SK-N-SH treated with all-trans-retinoic acid at 6 μM for 48 hours (cell line): Measurements from ENCODE around the gene CTIF.

Source experiments
- ATAC-seq: fragments of 200-7000 bp; cut with Tn5 transposase; 3 replicates; pipeline ENCODE4 v1.9.1; 2020; ENCODE audit warnings: mild to moderate bottlenecking, moderate library complexity
- ARNTL ChIP-seq: fragments of 450-650 bp; formaldehyde crosslinking; IDR thresholded peaks from 2 replicates; pipeline ENCODE4 v1.5.0; 2020; ENCODE audit warnings: low read depth, mild to moderate bottlenecking, moderate library complexity, borderline replicate concordance
- CREB5 ChIP-seq: fragments of 250-450 bp; sonication (Bioruptor Pico); IDR thresholded peaks from 2 replicates; pipeline ENCODE4 v1.5.1; 2020; ENCODE audit warnings: low read depth, mild to moderate bottlenecking, moderate library complexity
- CSDC2 ChIP-seq: fragments of 250-450 bp; sonication (Bioruptor Pico); IDR thresholded peaks from 2 replicates; pipeline ENCODE4 v1.5.0; 2020; ENCODE audit warnings: mild to moderate bottlenecking, moderate library complexity
- CSRNP3 ChIP-seq: fragments of 250-450 bp; sonication (Bioruptor Pico); IDR thresholded peaks from 2 replicates; pipeline ENCODE4 v1.5.1; 2021; ENCODE audit warnings: mild to moderate bottlenecking, moderate library complexity
- GLIS3 ChIP-seq: fragments of 250-450 bp; sonication (Bioruptor Pico); IDR thresholded peaks from 2 replicates; pipeline ENCODE4 v1.5.0; 2020; ENCODE audit warnings: mild to moderate bottlenecking, moderate library complexity
- ISL1 ChIP-seq: fragments of 250-450 bp; sonication (Bioruptor Pico); IDR thresholded peaks from 2 replicates; pipeline ENCODE4 v2.1.2; 2022; ENCODE audit warnings: mild to moderate bottlenecking, moderate library complexity
- OSR1 ChIP-seq: fragments of 250-450 bp; sonication (Bioruptor Pico); IDR thresholded peaks from 2 replicates; pipeline ENCODE4 v1.8.0; 2022; ENCODE audit warnings: moderate library complexity, mild to moderate bottlenecking, inconsistent platforms
- POU6F1 ChIP-seq: fragments of 250-450 bp; sonication (Bioruptor Pico); IDR thresholded peaks from 2 replicates; pipeline ENCODE4 v1.8.0; 2021; ENCODE audit warnings: low read depth, mild to moderate bottlenecking, moderate library complexity, borderline replicate concordance
- RARB ChIP-seq: fragments of 250-450 bp; sonication (Bioruptor Pico); IDR thresholded peaks from 2 replicates; pipeline ENCODE4 v1.8.0; 2021; ENCODE audit warnings: mild to moderate bottlenecking, moderate library complexity
- SNAI2 ChIP-seq: fragments of 250-450 bp; sonication (Bioruptor Pico); IDR thresholded peaks from 2 replicates; pipeline ENCODE4 v1.5.0; 2020; ENCODE audit warnings: mild to moderate bottlenecking, moderate library complexity
- TCF4 ChIP-seq: fragments of 250-450 bp; sonication (Bioruptor Pico); IDR thresholded peaks from 2 replicates; pipeline ENCODE4 v1.8.0; 2021; ENCODE audit warnings: mild to moderate bottlenecking, moderate library complexity, borderline replicate concordance
- TOX ChIP-seq: fragments of 250-450 bp; sonication (Bioruptor Pico); IDR thresholded peaks from 2 replicates; pipeline ENCODE4 v1.8.0; 2021; ENCODE audit warnings: mild to moderate bottlenecking, moderate library complexity, borderline replicate concordance
- TSHZ2 ChIP-seq: fragments of 250-450 bp; sonication (Bioruptor Pico); IDR thresholded peaks from 2 replicates; pipeline ENCODE4 v1.5.0; 2020; ENCODE audit warnings: mild to moderate bottlenecking, moderate library complexity
- ZC3H10 ChIP-seq: fragments of 250-450 bp; sonication (Bioruptor Pico); IDR thresholded peaks from 2 replicates; pipeline ENCODE4 v1.5.1; 2021; ENCODE audit warnings: mild to moderate bottlenecking, moderate library complexity
- ZFP3 ChIP-seq: fragments of 250-450 bp; sonication (Bioruptor Pico); IDR thresholded peaks from 2 replicates; pipeline ENCODE4 v1.5.0; 2020; ENCODE audit warnings: mild to moderate bottlenecking, moderate library complexity
- ZFP30 ChIP-seq: fragments of 450-650 bp; formaldehyde crosslinking; IDR thresholded peaks from 2 replicates; pipeline ENCODE4 v1.5.0; 2022; ENCODE audit warnings: mild to moderate bottlenecking, moderate library complexity
- ZNF565 ChIP-seq: fragments of 450-650 bp; formaldehyde crosslinking; conservative IDR thresholded peaks from 2 replicates; pipeline ENCODE4 v1.5.0; 2020; ENCODE audit warnings: low read depth, mild to moderate bottlenecking, moderate library complexity
- ZNF70 ChIP-seq: fragments of 450-650 bp; formaldehyde crosslinking; IDR thresholded peaks from 2 replicates; pipeline ENCODE4 v1.5.0; 2020; ENCODE audit warnings: mild to moderate bottlenecking, moderate library complexity

Gene CTIF

GRCh38 chr18:48893061-48893607 lies 354.3 kb downstream of the CTIF start (continued):
- TF ChIP-seq CSRNP3 (CRISPR knock-in tag) (no peak), ARNTL (CRISPR knock-in tag) (no peak)

GRCh38 chr18:48893608-48894600 lies 355.1 kb downstream of the CTIF start:
- TF ChIP-seq CSDC2: no peak
- TF ChIP-seq ZC3H10: no peak
- TF ChIP-seq POU6F1: no peak
- no peak for TF ChIP-seq TCF4 (CRISPR knock-in tag)
- TF ChIP-seq OSR1 (CRISPR knock-in tag): no peak
- no peak for TF ChIP-seq ZNF565 (CRISPR knock-in tag)
- TF ChIP-seq RARB (CRISPR knock-in tag): no peak
- TF ChIP-seq ZFP30 (CRISPR knock-in tag): no peak
- no peak for TF ChIP-seq TOX (CRISPR knock-in tag)
- no peak for TF ChIP-seq GLIS3 (CRISPR knock-in tag)
- TF ChIP-seq TSHZ2 (CRISPR knock-in tag): no peak
- no peak for TF ChIP-seq CREB5 (CRISPR knock-in tag)
- TF ChIP-seq ISL1: no peak
- no peak for TF ChIP-seq ZFP3 (CRISPR knock-in tag)
- no peak for TF ChIP-seq SNAI2 (CRISPR knock-in tag)
- no peak for ATAC-seq

- TF ChIP-seq CREB5 (CRISPR knock-in tag): no peak
- no peak for TF ChIP-seq ZFP3 (CRISPR knock-in tag)
- no peak for TF ChIP-seq TCF4 (CRISPR knock-in tag)
- no peak for TF ChIP-seq ZNF70 (CRISPR knock-in tag)
- ATAC-seq: no peak
Observed at GRCh38 chr18:48894799-48895346, 356.0 kb downstream of the CTIF start.
